Medulla oblongata (tissue), 1 donor: ENCODE data around the gene SLC25A14.
A peak's percentile ranks its signal among the peaks of the same experiment; 100 is the strongest.
"Not testable (repeated sequence)": the region's sequence is repeated elsewhere in the genome, so short reads cannot be mapped to it uniquely, and the experiment has no call there.

Experiments used
- DNase-seq: peaks from one replicate; pipeline ENCODE4 v3.0.0-alpha.2; 2015; ENCODE audit errors: extremely low spot score

Gene SLC25A14

GRCh38 chrX:130339408-130340222 lies at the start of gene SLC25A14:
TSS of gene SLC25A14 (plus strand) at chrX:130339919. CDS start at chrX:130340279, 360 bp downstream.
- peak; percentile 59 for DNase-seq

- DNase-seq = no peak
These were observed 44.0 kb upstream of the SLC25A14 start for GRCh38 chrX:130295519-130296296.

DNA sequence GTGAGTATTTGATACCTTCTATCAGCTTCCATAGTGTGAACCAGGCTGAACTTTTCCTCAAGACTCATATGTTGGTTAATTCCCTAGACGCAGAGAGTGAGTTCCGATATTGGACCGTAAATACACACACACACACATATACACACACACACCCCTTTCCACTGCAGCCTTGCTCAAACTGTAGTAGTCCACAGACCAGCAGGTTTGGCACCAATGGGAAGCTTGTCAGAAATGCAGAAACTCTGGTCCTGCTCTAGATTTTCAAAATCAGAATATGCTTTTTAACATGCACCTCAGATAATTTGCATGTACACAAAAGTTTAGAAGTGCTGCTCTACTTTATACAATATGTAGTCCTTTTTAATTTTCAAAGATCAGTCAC lies 43.4 kb upstream of the SLC25A14 start:
- DNase-seq = no peak

DNA sequence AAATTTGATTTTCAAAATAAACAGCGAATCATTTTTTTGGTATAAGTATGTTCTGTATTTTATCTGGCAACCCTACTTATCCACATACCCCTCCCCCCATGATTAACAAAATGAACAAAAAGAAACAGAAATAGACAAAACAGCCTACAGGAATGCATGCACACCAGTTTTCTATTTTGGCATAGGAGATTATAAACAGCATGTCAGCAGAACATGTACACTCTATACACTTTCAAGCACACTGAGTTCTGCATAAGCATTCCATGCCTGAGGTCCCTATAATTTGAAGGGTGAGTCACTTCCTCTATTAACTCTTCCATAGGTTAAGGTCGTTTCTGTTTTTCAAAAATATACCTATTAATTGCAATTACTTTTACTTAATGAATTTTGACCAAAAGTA lies 43.0 kb upstream of the SLC25A14 start:
- DNase-seq = no peak

- no peak for DNase-seq
These were observed 40.3 kb upstream of the SLC25A14 start for GRCh38 chrX:130299279-130300009.

GRCh38 chrX:130300010-130300282 lies 39.8 kb upstream of the SLC25A14 start:
- DNase-seq = no peak

DNA sequence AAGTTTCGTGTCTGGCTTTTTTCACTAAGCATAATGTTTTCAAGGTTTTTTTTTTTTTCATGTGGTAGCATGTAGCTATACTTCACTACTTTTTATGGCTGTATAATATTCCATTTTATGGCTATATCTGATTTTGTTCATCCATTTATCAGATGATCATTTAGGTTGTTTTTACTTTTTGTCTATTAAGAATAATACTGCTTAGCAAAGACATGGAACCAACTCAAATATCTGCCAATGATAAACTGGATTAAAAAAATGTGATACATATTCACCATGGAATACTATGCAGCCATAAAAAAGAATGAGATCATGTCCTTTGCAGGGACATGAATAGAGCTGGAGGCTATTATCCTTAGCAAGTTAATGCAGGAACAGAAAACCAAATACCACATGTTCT lies 38.3 kb upstream of the SLC25A14 start:
- no peak for DNase-seq

- DNase-seq = no peak
These were observed 37.7 kb upstream of the SLC25A14 start for GRCh38 chrX:130301977-130302376.

GRCh38 chrX:130304587-130305368 lies 34.9 kb upstream of the SLC25A14 start:
- peak; percentile 1 for DNase-seq

GRCh38 chrX:130319886-130320285 lies 19.8 kb upstream of the SLC25A14 start:
- DNase-seq = not testable (repeated sequence)

DNA sequence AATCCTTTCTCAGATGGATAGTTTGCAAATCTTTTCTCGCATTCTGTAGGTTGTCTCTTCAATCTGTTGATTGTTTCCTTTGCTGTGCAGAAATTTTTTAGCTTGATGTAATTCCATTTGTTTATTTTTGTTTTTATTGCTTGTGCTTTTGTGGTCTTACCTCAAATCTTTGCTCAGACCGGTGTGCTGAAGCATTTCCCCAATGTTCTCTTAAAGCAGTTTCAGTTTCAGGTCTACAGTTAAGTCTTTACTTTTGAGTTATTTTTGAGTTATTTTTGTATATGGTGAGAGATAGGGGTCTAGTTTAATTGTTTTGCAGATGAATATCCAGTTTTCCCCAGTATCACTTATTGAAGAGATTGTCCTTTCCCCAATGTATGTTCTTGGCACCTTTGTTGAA lies 18.2 kb upstream of the SLC25A14 start:
- no peak for DNase-seq

- no peak for DNase-seq
These were observed 9.6 kb upstream of the SLC25A14 start for GRCh38 chrX:130330146-130330545.

DNA sequence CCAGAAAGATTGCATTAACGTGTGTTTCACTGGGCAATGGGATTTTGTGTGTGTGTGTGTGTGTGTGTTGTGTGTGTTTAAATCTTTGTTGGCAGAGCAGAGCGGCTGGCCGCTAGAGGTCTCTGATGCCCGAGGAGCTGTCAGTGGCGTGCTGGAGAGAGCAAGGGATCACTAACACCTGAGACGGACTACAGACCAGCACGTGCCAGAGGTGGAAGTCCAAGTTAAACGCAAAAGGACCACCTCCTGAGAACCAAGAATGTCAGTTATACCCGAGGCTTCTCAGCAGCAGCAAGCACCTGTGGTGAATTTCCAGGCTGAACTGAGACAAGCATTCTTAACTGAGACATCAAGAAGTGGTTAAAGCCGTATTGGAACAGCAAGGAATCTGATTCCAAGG lies 9.0 kb upstream of the SLC25A14 start:
- DNase-seq = peak; percentile 21

GRCh38 chrX:130336531-130336930 lies 3.2 kb upstream of the SLC25A14 start:
- DNase-seq = no peak

- DNase-seq = not testable (repeated sequence)
These were observed 850 bp upstream of the SLC25A14 start for GRCh38 chrX:130338869-130339268.

DNA sequence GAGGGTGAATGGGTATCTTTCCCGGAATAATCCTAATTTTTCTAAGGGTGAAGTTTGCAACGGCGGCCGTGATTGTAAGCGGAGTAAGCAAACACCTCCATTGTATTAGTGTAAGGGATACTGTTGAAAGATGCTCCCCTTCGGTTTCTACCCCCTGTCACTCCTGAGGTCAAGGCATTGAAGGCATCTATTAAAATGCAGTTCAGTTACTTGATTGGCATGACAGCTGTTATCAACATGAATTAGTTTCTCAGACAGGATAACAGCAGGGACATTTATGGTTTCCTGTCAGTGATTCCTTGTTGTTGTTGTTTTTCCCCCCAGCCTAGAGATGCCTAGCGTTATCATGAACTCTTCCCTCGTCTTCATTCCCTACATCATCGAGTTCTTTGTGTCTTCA lies 552 bp downstream of the SLC25A14 start:
- DNase-seq = no peak

- DNase-seq = no peak
These were observed 3.7 kb downstream of the SLC25A14 start for GRCh38 chrX:130343411-130343810.

- DNase-seq = no peak
These were observed 7.6 kb downstream of the SLC25A14 start for GRCh38 chrX:130347321-130347720.

GRCh38 chrX:130351567-130351966 lies 11.8 kb downstream of the SLC25A14 start:
- no peak for DNase-seq

- not testable (repeated sequence) for DNase-seq
These were observed 12.3 kb downstream of the SLC25A14 start for GRCh38 chrX:130352050-130352449.

- DNase-seq = no peak
These were observed 36.4 kb downstream of the SLC25A14 start for GRCh38 chrX:130376077-130376476.
